H7 (cell line): ENCODE measurements around the gene RPN2. TPM values are rescaled to one million over a fixed set of nuclear protein-coding genes. Genes with fewer than 3 reads are reported as not detected.

ENCODE experiments used
- DNase-seq: peaks from one replicate; pipeline ENCODE4 v3.0.0; 2012
- H3K27me3 ChIP-seq: 2 replicates; pipeline ENCODE4 v1.6.0; 2011; ENCODE audit warnings: mild to moderate bottlenecking, low read length; ENCODE audit not compliant: control insufficient read depth, insufficient read depth
- H3K36me3 ChIP-seq: replicated peaks from 2 replicates; pipeline ENCODE4 v1.5.1; 2011; ENCODE audit warnings: low read length; ENCODE audit not compliant: control insufficient read depth, insufficient read depth
- H3K4me3 ChIP-seq: 2 replicates; pipeline ENCODE4 v1.5.1; 2011; ENCODE audit warnings: low read depth, mild to moderate bottlenecking, control low read depth, low read length, moderate library complexity; ENCODE audit not compliant: insufficient read depth
- total RNA-seq: library from RNA; depleted of rRNA; stranded (reverse); fragments of >200 nt; shearing (Covaris generic); gene quantifications from 2 replicates; pipeline ENCODE4 v1.2.3, GENCODE V29; 2014

The RPN2 gene
- total RNA-seq, 1 experiment from 2014 or later, result 321 TPM

DNA sequence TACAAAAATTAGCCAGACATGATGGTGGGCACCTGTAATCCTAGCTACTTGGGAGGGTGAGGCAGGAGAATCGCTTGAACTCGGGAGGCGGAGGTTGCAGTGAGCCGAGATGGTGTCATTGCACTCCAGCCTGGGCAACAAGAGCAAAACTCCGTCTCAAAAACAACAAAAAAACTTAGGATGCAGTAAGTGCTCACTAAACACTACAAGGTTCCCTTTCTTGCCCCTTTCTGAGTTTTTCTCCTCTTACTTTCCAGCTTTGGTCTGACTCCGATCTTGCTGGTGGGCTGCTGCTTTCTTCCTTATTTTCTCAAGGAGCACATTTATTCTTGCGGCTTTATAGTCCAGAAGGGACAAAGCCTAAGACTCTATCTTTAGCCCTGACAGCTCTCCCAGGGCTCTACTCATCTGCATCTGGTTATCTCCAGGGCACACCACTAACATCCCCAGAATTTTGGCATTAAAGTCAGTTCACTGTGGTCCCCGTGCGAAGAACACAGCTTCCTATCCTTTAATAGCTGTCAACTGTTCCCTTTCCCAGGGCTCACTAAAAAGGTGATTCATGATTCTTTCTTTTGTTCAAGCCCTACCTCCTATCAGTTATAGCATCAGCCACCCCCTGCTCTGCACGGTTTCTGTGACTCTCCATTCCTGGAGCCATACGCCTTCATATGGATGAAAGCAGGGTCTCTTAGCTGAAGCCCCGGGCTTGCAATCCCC lies 17.1 kb upstream of the RPN2 start:
- no peak overlapping the region for H3K4me3 ChIP-seq
- no peak for DNase-seq
- no peaks in the 10 kb centered on the region for H3K36me3 ChIP-seq
- H3K27me3 ChIP-seq, result no peaks in the 10 kb centered on the region

DNA sequence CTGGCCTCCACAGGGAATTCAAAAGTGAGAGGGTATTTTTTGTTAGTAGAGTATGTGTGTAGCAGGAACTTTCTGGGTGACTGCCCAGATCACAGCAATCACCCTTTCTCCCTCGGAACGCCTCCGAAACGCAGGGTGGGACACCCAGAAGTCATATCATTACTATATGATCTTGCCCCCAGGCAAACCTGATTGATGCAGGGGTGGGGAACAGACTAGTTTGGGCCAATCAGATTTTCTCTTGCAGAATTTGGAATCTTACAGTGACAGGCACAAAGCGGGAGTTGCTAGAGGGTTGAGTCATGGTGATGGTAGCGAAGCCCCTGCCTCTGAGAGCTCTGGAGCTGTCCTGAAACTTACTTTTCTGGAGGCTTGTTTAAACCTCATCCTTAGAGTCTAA lies 16.5 kb upstream of the RPN2 start:
- DNase-seq, result no peak

DNA sequence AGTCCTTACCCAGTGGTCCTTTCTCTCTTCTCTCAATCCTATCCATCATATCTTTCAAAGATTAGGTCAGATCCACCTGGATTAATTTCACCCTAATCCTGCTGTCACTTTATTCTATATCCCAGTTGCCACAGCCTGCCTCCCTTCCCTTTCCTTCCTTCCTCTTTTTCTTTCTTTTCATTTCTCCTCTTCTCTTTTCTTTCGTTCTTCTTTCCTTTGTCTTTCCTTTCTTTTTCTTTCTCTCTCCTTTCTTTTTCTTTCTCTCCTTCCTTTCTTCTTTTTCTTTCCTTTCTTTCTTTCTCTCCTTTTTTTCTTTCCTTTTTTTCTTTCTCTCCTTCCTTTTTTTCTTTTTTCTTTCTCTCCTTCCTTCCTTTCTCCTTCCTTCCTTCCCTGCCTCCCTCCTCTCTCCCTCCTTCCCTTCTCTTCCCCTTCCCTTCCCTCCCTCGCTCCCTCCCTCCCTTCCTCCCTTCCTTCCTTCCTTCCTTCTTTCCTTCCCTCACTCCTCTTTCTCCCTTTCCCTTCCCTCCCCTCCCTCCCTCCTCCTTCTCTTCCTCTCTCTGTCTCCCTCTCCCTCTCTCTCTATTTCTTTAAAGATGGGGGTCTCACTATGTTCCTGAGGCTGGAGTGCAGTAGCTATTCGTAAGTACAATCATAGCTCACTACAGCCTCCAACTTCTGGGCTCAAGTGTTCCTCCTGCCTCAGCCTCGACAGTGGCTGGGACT lies 15.1 kb upstream of the RPN2 start:
- no peaks in the 10 kb centered on the region for H3K36me3 ChIP-seq
- no peaks in the 10 kb centered on the region for H3K27me3 ChIP-seq
- H3K4me3 ChIP-seq, result no peak overlapping the region
- DNase-seq, result no peak

More for the DNA sequence above, 16.5 kb upstream of the RPN2 start:
- no peaks in the 10 kb centered on the region for H3K36me3 ChIP-seq
- H3K27me3 ChIP-seq, result no peaks in the 10 kb centered on the region
- H3K4me3 ChIP-seq, result no peak overlapping the region

DNA sequence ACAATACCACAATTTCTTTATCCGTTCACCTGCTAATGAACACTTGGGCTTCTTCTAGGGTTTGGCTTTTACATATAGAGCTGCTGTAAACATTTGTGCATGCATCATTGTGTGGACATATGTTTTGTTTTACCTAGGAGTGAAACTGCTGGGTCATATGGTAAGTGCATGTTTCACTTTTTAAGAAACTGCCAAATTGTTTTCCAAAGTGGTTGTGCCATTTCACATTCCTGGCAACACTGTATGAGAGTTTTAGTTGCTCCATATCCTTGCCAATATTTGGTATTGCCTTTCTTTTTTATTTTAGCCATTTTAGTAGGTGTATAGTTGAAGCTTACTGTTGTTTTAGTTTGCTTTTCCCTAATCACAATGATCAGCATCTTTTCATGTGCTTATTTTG lies 14.1 kb upstream of the RPN2 start:
- no peaks in the 10 kb centered on the region for H3K27me3 ChIP-seq
- no peak for DNase-seq
- H3K4me3 ChIP-seq, result no peak overlapping the region
- H3K36me3 ChIP-seq, result no peaks in the 10 kb centered on the region

DNA sequence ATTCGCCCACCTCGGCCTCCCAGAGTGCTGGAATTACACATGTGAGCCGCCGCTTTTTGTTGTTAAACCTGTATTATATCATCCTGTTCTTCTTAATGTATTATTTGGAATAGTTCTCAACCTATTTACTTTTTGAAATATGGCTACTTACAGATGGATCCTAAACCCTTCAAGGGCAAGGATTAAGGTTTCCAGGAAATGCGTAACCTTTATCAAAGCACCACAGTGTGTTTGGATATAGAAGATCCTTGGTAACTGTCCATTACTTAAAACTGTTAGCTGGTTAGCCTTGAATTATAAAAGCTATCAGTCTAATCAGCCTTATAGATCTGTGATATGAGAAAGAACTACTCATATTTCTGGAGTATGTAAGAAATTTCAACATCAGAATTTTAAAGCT lies 12.3 kb upstream of the RPN2 start:
- H3K4me3 ChIP-seq, result no peak overlapping the region
- no peak for DNase-seq
- no peaks in the 10 kb centered on the region for H3K36me3 ChIP-seq
- no peaks in the 10 kb centered on the region for H3K27me3 ChIP-seq

DNA sequence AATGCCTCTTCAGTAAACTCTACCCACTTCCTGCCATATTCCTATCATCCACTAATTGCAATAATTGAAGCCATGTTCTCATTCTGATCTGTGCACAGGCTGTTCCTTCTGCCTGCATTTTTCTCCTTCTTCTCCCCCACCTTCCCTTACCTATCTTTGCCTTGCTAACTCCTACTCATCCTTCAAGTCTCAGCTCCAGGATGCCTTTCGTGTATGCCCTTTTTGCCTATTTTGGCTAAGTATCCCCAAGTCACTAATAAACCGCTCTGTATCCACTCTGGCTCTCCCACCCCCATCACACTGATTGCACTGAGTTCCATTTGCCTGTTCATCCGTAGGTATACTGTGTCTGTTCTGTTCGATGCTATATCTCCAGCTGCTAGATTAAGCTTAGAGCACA lies 6.3 kb upstream of the RPN2 start:
- no peak for DNase-seq
- Histone ChIP-seq H3K36me3 (no peaks in the 10 kb centered on the region), H3K4me3 (no peak overlapping the region), H3K27me3 (no peaks in the 10 kb centered on the region)

DNA sequence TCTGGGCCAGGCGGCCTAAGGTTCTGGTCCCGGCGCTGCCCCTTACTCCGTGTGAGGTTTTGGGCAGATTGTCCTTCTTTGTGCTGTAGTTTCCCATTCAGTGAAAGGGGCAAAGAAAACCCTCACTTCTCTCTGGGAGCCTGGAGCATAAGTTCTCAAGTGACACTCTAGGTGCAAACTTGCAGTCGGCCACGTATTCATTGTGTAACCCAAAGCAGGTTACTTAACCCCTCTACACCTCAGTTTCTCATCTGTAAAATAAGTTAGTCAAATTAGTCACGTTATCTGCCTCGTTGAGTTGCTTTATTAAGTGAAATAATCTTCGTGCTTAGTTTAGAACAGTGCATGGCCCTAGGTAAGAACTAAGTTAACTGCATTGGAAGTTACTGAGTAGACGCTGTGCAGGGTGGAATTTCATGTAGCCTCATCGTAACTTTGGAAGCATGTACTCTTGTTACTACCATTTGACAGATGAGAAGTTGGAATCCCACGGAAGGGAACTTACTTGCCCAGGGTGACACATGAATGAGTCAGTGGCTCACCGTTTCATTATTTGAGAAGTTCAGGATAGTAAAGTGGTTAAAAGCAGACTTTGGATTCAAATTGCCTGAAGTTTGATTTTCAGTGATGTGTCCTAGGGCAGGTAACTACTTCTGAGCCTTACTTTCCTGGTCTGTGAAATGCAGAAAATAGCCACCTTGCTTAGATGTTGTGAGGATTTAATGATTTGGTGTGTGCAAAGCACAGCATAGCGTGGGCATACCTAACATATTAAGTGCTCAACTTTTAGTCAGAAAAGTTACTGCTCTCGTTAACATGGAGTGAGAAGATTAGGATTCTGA lies 774 bp downstream of the RPN2 start:
- Histone ChIP-seq H3K27me3 (no peaks in the 10 kb centered on the region), H3K36me3 (peaks cover 6% of the 10 kb centered on the region), H3K4me3 (peak overlapping the region; percentile 99)
- DNase-seq, result no peak

DNA sequence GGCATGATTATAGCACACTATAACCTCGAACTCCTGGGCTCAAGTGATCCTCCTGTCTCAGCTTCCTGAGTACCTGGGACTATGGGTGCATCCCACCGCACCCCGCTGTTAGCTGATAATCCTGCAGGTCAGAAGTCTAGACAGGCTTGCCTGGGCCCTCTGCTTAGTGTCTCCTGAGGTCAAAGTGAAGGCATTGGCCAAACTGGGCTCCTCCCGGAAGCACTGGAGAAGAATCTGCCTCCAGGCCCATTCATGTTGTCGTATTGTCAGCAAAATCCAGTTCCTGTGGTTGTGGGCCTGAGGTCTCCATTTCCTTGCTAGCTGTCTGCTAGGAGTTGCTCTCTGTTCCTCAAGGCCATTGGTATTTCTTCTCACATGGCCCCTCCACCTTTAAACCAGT lies 6.6 kb downstream of the RPN2 start:
- Histone ChIP-seq H3K36me3 (peaks cover 11% of the 10 kb centered on the region), H3K4me3 (no peak overlapping the region), H3K27me3 (no peaks in the 10 kb centered on the region)
- no peak for DNase-seq

DNA sequence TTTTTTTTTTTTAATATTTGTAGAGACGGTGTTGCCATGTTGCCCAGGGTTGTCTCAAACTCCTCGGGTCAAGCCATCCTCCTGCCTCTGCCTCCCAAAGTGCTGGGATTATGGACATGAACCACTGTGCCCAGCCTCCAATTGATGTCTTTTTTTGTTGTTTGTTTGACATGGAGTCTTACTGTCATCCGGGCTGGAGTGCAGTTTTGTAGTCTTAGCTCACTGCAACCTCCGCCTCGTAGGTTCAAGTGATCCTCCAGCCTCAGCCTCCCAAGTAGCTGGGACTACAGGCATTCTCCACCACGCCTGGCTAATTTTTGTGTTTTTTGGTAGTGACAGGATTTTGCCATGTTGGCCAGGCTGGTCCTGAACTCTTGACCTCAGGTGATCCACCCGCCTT lies 9.7 kb downstream of the RPN2 start:
- H3K27me3 ChIP-seq, result no peaks in the 10 kb centered on the region
- H3K4me3 ChIP-seq, result no peak overlapping the region
- peaks cover 11% of the 10 kb centered on the region for H3K36me3 ChIP-seq
- no peak for DNase-seq

DNA sequence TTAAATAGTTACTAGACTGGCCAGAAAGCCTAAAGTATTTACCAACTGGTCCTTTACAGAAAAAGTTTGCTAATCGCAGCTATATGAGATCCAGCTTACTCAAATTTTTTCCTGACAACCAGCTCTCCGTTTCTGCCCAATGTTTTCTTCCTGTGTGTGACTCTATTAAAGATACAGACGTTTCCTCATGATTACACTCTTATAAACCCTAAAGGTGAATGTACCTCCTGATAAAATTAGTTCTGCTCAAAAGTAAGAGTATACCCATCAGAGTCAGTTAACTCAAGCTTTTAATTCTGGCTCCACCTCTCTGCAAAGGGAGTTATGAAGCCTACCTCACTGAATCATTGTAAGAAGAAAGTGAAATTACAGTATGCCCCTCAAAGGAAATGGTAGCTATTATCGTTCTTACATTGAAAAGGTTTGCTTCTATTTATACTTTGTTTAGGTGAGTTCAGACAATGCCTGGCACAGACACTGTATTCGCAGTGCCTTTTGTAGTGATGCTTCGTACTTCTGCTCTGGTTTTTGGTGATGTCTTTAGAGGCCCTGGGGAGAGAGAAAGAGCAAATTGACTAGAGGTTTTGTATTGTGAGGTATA lies 10.4 kb downstream of the RPN2 start:
- no peak overlapping the region for H3K4me3 ChIP-seq
- peaks cover 7% of the 10 kb centered on the region for H3K36me3 ChIP-seq
- no peaks in the 10 kb centered on the region for H3K27me3 ChIP-seq

DNA sequence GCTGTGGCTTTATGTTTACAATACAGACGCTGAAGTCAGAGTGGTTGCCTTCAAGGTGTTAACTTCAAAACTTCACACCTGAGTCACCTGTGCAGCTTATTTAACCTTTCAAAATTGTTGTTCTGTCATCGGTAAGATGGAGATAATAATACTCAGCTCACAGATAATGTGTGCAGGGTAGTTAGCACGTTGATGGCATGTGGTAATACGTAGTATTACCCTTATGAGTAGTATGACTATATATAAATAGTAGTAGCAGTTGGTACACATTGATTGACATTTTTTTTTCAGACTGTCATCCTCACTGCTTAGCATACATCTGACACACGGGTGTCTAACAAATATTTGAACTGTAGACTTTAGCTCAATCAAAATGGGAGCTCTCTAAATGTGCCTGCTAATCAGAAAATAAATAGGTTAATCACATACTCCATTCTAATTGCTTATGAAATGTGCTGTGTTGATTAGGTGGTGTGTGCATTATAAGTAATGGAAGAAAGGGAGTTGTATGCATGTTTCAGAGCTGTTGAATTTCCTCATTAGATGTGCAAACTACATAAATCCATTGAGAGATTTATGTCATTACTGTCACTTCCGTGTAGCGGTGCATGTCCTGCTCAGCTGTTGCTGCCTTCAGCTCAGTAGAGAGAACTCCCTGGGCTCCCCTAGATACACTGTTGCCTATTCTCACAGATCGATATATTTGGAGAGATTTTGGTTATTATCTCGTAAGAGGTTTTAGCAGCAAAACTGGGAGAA lies 11.4 kb downstream of the RPN2 start:
- peaks cover 7% of the 10 kb centered on the region for H3K36me3 ChIP-seq
- no peak for DNase-seq
- no peak overlapping the region for H3K4me3 ChIP-seq
- no peaks in the 10 kb centered on the region for H3K27me3 ChIP-seq

More for the DNA sequence above, 10.4 kb downstream of the RPN2 start:
- no peak for DNase-seq

DNA sequence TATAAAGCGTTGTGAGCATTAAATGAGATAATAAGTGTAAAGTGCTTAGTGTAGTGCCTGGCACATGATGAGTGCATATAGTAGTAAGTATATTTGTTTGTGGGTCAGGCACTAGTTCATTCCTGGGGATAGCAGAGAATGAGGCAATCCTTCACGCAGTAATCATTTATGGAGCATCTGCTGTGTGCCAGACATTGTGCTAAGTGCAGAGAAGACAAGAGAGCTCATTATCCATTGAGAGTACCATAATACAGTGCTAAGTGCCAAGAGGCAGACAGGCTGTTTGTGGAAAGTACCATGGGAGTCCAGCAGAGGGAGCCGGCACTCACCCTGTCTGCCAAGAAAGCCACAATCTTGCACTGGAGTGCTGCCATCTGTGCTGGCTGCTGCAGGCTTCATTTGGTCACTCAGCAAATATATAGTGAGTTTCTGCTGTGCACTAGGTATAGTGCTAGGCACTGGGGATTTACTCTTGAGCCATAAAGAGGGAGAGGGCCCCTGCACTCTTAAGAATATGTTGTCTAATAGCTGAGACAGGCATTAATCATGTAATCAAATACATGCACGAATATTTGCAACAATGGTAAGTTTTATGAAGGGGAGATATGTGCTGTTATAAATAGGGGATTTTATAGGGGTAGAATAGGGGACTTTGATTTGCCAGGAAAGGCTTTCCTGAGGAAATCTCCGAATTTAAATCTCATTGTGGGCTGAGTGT lies 13.2 kb downstream of the RPN2 start:
- no peak overlapping the region for H3K4me3 ChIP-seq
- DNase-seq, result peak; percentile 78
- peaks cover 7% of the 10 kb centered on the region for H3K36me3 ChIP-seq
- no peaks in the 10 kb centered on the region for H3K27me3 ChIP-seq

DNA sequence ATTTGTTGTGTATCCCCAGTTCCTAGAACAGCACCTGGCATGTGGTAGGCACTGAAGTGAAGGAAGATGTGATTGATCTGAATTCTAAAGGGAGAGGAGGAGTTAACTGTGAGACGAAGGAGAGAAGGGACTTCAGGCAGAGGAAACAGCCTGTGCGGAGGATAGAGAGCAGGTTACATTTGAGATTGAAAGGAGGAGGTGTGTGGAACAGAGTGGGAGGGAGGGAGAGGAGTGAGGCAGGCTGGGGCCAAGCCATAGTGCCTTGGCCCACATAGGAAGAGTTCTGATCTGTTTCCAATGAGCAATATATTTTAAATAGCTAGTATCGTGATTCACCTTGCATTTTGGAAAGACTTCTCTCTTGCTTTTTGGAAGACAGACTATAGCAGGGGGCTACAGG lies 14.1 kb downstream of the RPN2 start:
- no peak overlapping the region for H3K4me3 ChIP-seq
- DNase-seq, result no peak
- peaks cover 8% of the 10 kb centered on the region for H3K36me3 ChIP-seq
- no peaks in the 10 kb centered on the region for H3K27me3 ChIP-seq
